Measurements from ENCODE around the gene TLR8.
"Not testable (repeated sequence)": the region's sequence is repeated elsewhere in the genome, so short reads cannot be mapped to it uniquely, and the experiment has no call there.

Gene TLR8

GRCh38 chrX:12936947-12937346, 30.5 kb downstream of the TLR8 start:
- in situ Hi-C loops (cut with HindIII; ENCODE audit: low pct_ligation_motif_present, low sequenced_read_pairs), result no loop called here
- Histone ChIP-seq H3K36me3 (replicated peaks) (no peaks in the 10 kb centered on the region), H3K27ac (no peak overlapping the region), H3K27me3 (replicated peaks) (no peaks in the 10 kb centered on the region), H3K4me3 (ENCODE audit: low read depth, low read length) (no peak overlapping the region)
- no peak for DNase-seq
- TF ChIP-seq, protein P1, sequence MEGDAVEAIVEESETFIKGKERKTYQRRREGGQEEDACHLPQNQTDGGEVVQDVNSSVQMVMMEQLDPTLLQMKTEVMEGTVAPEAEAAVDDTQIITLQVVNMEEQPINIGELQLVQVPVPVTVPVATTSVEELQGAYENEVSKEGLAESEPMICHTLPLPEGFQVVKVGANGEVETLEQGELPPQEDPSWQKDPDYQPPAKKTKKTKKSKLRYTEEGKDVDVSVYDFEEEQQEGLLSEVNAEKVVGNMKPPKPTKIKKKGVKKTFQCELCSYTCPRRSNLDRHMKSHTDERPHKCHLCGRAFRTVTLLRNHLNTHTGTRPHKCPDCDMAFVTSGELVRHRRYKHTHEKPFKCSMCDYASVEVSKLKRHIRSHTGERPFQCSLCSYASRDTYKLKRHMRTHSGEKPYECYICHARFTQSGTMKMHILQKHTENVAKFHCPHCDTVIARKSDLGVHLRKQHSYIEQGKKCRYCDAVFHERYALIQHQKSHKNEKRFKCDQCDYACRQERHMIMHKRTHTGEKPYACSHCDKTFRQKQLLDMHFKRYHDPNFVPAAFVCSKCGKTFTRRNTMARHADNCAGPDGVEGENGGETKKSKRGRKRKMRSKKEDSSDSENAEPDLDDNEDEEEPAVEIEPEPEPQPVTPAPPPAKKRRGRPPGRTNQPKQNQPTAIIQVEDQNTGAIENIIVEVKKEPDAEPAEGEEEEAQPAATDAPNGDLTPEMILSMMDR (IDR thresholded peaks at IDR 0.05; ENCODE audit: low read depth, low read length, missing control alignments), result no peak

GRCh38 chrX:12940471-12940870, 34.1 kb downstream of the TLR8 start:
- H3K36me3 ChIP-seq (replicated peaks); in situ Hi-C loops (cut with HindIII; ENCODE audit: low pct_ligation_motif_present, low sequenced_read_pairs); H3K4me3 ChIP-seq (ENCODE audit: low read depth, low read length); H3K27ac ChIP-seq; DNase-seq; H3K27me3 ChIP-seq (replicated peaks): not testable (repeated sequence)

DNA sequence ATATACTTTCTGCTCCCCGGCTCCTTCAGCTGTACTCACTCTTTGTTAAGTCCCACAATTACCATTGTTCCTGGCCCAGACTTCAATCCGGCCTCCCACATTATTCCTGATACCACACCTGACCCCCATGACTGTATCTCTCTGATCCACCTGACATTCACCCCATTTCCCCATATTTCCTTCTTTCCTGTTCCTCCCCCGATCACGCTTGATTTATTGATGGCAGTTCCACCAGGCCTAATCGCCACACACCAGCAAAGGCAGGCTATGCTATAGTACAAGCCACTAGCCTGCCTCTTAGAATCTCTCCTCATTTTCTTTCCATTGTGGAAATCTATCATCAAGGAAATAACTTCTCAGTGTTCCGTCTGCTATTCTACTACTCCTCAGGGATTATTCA, 37.2 kb downstream of the TLR8 start:
- H3K27ac ChIP-seq; H3K36me3 ChIP-seq (replicated peaks); in situ Hi-C loops (cut with HindIII; ENCODE audit: low pct_ligation_motif_present, low sequenced_read_pairs); H3K4me3 ChIP-seq (ENCODE audit: low read depth, low read length); H3K27me3 ChIP-seq (replicated peaks); DNase-seq: not testable (repeated sequence)

DNA sequence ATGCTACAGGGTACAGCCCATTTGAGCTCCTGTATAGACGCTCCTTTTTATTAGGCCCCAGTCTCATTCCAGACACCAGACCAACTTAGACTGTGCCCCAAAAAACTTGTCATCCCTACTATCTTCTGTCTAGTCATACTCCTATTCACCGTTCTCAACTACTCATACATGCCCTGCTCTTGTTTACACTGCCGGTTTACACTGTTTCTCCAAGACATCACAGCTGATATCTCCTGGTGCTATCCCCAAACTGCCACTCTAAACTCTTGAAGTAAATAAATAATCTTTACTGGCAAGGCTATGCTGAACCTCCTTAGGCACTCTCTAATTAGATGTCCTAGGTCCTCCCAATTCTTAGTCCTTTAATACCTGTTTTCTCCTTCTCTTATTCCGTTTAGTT, 38.0 kb downstream of the TLR8 start:
- H3K27me3 ChIP-seq (replicated peaks); in situ Hi-C loops (cut with HindIII; ENCODE audit: low pct_ligation_motif_present, low sequenced_read_pairs); H3K36me3 ChIP-seq (replicated peaks); H3K27ac ChIP-seq; H3K4me3 ChIP-seq (ENCODE audit: low read depth, low read length); DNase-seq: not testable (repeated sequence)

- Histone ChIP-seq H3K4me3 (ENCODE audit: low read depth, low read length) (no peak overlapping the region), H3K36me3 (replicated peaks) (no peaks in the 10 kb centered on the region), H3K27ac (no peak overlapping the region), H3K27me3 (replicated peaks) (no peaks in the 10 kb centered on the region)
- TF ChIP-seq, protein P1 (IDR thresholded peaks at IDR 0.05; ENCODE audit: low read depth, low read length, missing control alignments), result no peak
- no peak for DNase-seq
- in situ Hi-C loops (cut with HindIII; ENCODE audit: low pct_ligation_motif_present, low sequenced_read_pairs), result no loop called here
Observed at GRCh38 chrX:12945494-12945893, 39.1 kb downstream of the TLR8 start.

GRCh38 chrX:12946406-12946805, 40.0 kb downstream of the TLR8 start:
- Histone ChIP-seq H3K27me3 (replicated peaks) (no peaks in the 10 kb centered on the region), H3K4me3 (ENCODE audit: low read depth, low read length) (no peak overlapping the region), H3K27ac (peak overlapping the region; percentile 84), H3K36me3 (replicated peaks) (no peaks in the 10 kb centered on the region)
- in situ Hi-C loops (cut with HindIII; ENCODE audit: low pct_ligation_motif_present, low sequenced_read_pairs), result no loop called here
- DNase-seq, result no peak
- TF ChIP-seq, protein P1 (IDR thresholded peaks at IDR 0.05; ENCODE audit: low read depth, low read length, missing control alignments), result no peak

- H3K4me3 ChIP-seq (ENCODE audit: low read depth, low read length), result no peak overlapping the region
- in situ Hi-C loops (cut with HindIII; ENCODE audit: low pct_ligation_motif_present, low sequenced_read_pairs), result no loop called here
Observed at GRCh38 chrX:12946838-12947544, 40.6 kb downstream of the TLR8 start.

More at GRCh38 chrX:12946838-12947544, 40.6 kb downstream of the TLR8 start:
- peak overlapping the region; percentile 84 for H3K27ac ChIP-seq
- no peaks in the 10 kb centered on the region for H3K27me3 ChIP-seq (replicated peaks)
- TF ChIP-seq, protein P1 (IDR thresholded peaks at IDR 0.05; ENCODE audit: low read depth, low read length, missing control alignments), result peak; percentile 97
- H3K36me3 ChIP-seq (replicated peaks), result no peaks in the 10 kb centered on the region
- peak; percentile 85 for DNase-seq
